WTC11 (cell line): Measurements from ENCODE around the gene CABLES1. TPM values are rescaled to one million over a fixed set of nuclear protein-coding genes. Genes with fewer than 3 reads are reported as not detected.

Experiments used
- ATAC-seq: fragments of 200-7000 bp; cut with Tn5 transposase; 2 replicates; pipeline ENCODE4 v1.10.0; 2021; ENCODE audit warnings: mild to moderate bottlenecking, moderate library complexity
- CTCF ChIA-PET: fragments of 300-600 bp; sonication (Branson Sonifier 250); formaldehyde crosslinking; loops from one replicate; lab custom pipeline; 2021; ENCODE audit warnings: antibody characterized with exemption; lab: Charles Lee
- POLR2A ChIA-PET: fragments of 350-600 bp; sonication (Branson Sonifier 250); formaldehyde crosslinking; loops from one replicate; lab custom pipeline; 2021; ENCODE audit warnings: antibody characterized with exemption; lab: Charles Lee
- DNase-seq: peaks from one replicate; pipeline ENCODE4 v3.0.0; 2021; ENCODE audit warnings: low spot score
- H3K27ac Mint-ChIP-seq: 2 replicates; pipeline ENCODE4 v1.8.0; 2021; ENCODE audit warnings: mixed read lengths
- H3K27me3 Mint-ChIP-seq: 2 replicates; pipeline ENCODE4 v1.8.0; 2021; ENCODE audit warnings: low read depth, mild to moderate bottlenecking, moderate library complexity, mixed read lengths
- H3K36me3 Mint-ChIP-seq: 2 replicates; pipeline ENCODE4 v1.8.0; 2021; ENCODE audit warnings: mixed read lengths
- H3K4me1 Mint-ChIP-seq: 2 replicates; pipeline ENCODE4 v1.8.0; 2022; ENCODE audit warnings: mixed read lengths
- H3K4me3 Mint-ChIP-seq: 2 replicates; pipeline ENCODE4 v1.8.0; 2021; ENCODE audit warnings: mild to moderate bottlenecking, moderate library complexity, mixed read lengths
- H3K9me3 Mint-ChIP-seq: 2 replicates; pipeline ENCODE4 v1.8.0; 2021; ENCODE audit warnings: mixed read lengths
- CBFB ChIP-seq: sonication (generic); formaldehyde crosslinking; IDR thresholded peaks from 2 replicates; pipeline ENCODE4 v1.8.1; 2022; ENCODE audit warnings: mild to moderate bottlenecking, low read depth, missing genetic modification reagents
- EMX1 ChIP-seq: fragments of 250-450 bp; sonication (Bioruptor Pico); IDR thresholded peaks from 2 replicates; pipeline ENCODE4 v1.8.0; 2021; ENCODE audit warnings: mild to moderate bottlenecking
- FOXK1 ChIP-seq: sonication (generic); formaldehyde crosslinking; IDR thresholded peaks from 2 replicates; pipeline ENCODE4 v1.8.0; 2022; ENCODE audit warnings: mild to moderate bottlenecking, moderate library complexity, missing genetic modification reagents
- JAZF1 ChIP-seq: fragments of 250-450 bp; sonication (Bioruptor Pico); IDR thresholded peaks from 2 replicates; pipeline ENCODE4 v1.9.0; 2021; ENCODE audit warnings: moderate library complexity, mild to moderate bottlenecking, inconsistent platforms
- MXD4 ChIP-seq: fragments of 250-450 bp; sonication (Bioruptor Pico); IDR thresholded peaks from 2 replicates; pipeline ENCODE4 v1.8.0; 2021; ENCODE audit warnings: mild to moderate bottlenecking, moderate library complexity, borderline replicate concordance
- MYBL2 ChIP-seq: sonication (generic); formaldehyde crosslinking; IDR thresholded peaks from 2 replicates; pipeline ENCODE4 v1.8.1; 2023; ENCODE audit warnings: mild to moderate bottlenecking, moderate library complexity, missing genetic modification reagents
- PRRX2 ChIP-seq: fragments of 250-450 bp; sonication (Bioruptor Pico); IDR thresholded peaks from 2 replicates; pipeline ENCODE4 v1.8.0; 2021; ENCODE audit warnings: mild to moderate bottlenecking
- SOX15 ChIP-seq: fragments of 250-450 bp; sonication (Bioruptor Pico); IDR thresholded peaks from 2 replicates; pipeline ENCODE4 v1.9.0; 2021; ENCODE audit warnings: mild to moderate bottlenecking
- TCF7 ChIP-seq: sonication (generic); formaldehyde crosslinking; IDR thresholded peaks from 2 replicates; pipeline ENCODE4 v1.8.0; 2022; ENCODE audit warnings: mild to moderate bottlenecking, low read depth, missing genetic modification reagents, moderate library complexity
- total RNA-seq: library from RNA; stranded (reverse); gene quantifications from 3 replicates; pipeline ENCODE4 v1.2.3, GENCODE V29; 2021
- TF ChIP-seq, protein P1 (sequence below): sonication (generic); formaldehyde crosslinking; IDR thresholded peaks from 2 replicates; pipeline ENCODE4 v1.8.0; 2022; ENCODE audit warnings: missing genetic modification reagents
- TF ChIP-seq, protein P2 (sequence below): fragments of 250-450 bp; sonication (Bioruptor Pico); IDR thresholded peaks from 2 replicates; pipeline ENCODE4 v1.8.0; 2021; ENCODE audit warnings: mild to moderate bottlenecking
- TF ChIP-seq, protein P3 (sequence below): sonication (generic); formaldehyde crosslinking; IDR thresholded peaks from 2 replicates; pipeline ENCODE4 v1.8.0; 2022; ENCODE audit warnings: mild to moderate bottlenecking, missing genetic modification reagents
- TF ChIP-seq, protein P4 (sequence below): sonication (generic); formaldehyde crosslinking; IDR thresholded peaks from 2 replicates; pipeline ENCODE4 v1.8.0; 2022; ENCODE audit warnings: mild to moderate bottlenecking, missing genetic modification reagents
- TF ChIP-seq, protein P5 (sequence below): sonication (generic); formaldehyde crosslinking; IDR thresholded peaks from 2 replicates; pipeline ENCODE4 v1.8.0; 2022; ENCODE audit warnings: mild to moderate bottlenecking, missing genetic modification reagents
- TF ChIP-seq, protein P6 (sequence below): sonication (generic); formaldehyde crosslinking; IDR thresholded peaks from 2 replicates; pipeline ENCODE4 v1.8.1; 2023; ENCODE audit warnings: mild to moderate bottlenecking, missing genetic modification reagents
- TF ChIP-seq, protein P7 (sequence below): sonication (generic); formaldehyde crosslinking; IDR thresholded peaks from 2 replicates; pipeline ENCODE4 v1.8.1; 2022; ENCODE audit warnings: mild to moderate bottlenecking, missing genetic modification reagents, moderate library complexity, borderline replicate concordance
- TF ChIP-seq, protein P8 (sequence below): sonication (generic); formaldehyde crosslinking; IDR thresholded peaks from 2 replicates; pipeline ENCODE4 v1.8.0; 2023; ENCODE audit warnings: missing genetic modification reagents
- TF ChIP-seq, protein P9 (sequence below): fragments of 250-450 bp; sonication (Bioruptor Pico); IDR thresholded peaks from 2 replicates; pipeline ENCODE4 v1.9.0; 2021; ENCODE audit warnings: mild to moderate bottlenecking, borderline replicate concordance

Gene CABLES1
- total RNA-seq, 1 experiment from 2014 or later, result 17.0 TPM

DNA sequence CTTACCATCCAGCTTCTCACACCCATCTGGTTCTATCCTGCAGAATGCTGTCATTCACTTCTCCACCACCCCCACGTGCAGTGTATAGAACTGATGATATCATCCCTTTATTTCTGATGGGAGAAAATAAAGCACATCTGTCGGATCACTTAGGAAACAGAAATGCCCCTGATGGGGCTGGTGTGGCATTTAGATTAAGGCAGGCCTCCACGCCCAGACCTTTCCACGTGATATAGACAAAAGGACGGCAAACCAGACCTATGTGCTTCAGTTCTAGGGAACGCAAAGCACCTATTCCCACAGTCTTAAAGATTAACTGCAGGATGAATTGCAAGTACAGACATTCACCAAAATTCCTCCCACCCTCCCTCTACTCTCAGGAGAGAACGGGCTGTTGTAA is 27.6 kb upstream of the CABLES1 start (continued):
- TF ChIP-seq, protein P1, sequence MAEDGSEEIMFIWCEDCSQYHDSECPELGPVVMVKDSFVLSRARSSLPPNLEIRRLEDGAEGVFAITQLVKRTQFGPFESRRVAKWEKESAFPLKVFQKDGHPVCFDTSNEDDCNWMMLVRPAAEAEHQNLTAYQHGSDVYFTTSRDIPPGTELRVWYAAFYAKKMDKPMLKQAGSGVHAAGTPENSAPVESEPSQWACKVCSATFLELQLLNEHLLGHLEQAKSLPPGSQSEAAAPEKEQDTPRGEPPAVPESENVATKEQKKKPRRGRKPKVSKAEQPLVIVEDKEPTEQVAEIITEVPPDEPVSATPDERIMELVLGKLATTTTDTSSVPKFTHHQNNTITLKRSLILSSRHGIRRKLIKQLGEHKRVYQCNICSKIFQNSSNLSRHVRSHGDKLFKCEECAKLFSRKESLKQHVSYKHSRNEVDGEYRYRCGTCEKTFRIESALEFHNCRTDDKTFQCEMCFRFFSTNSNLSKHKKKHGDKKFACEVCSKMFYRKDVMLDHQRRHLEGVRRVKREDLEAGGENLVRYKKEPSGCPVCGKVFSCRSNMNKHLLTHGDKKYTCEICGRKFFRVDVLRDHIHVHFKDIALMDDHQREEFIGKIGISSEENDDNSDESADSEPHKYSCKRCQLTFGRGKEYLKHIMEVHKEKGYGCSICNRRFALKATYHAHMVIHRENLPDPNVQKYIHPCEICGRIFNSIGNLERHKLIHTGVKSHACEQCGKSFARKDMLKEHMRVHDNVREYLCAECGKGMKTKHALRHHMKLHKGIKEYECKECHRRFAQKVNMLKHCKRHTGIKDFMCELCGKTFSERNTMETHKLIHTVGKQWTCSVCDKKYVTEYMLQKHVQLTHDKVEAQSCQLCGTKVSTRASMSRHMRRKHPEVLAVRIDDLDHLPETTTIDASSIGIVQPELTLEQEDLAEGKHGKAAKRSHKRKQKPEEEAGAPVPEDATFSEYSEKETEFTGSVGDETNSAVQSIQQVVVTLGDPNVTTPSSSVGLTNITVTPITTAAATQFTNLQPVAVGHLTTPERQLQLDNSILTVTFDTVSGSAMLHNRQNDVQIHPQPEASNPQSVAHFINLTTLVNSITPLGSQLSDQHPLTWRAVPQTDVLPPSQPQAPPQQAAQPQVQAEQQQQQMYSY (CRISPR knock-in tag), result no peak
- no peak for TF ChIP-seq SOX15 (CRISPR knock-in tag)
- no peak for TF ChIP-seq EMX1 (CRISPR knock-in tag)
- TF ChIP-seq, protein P2, sequence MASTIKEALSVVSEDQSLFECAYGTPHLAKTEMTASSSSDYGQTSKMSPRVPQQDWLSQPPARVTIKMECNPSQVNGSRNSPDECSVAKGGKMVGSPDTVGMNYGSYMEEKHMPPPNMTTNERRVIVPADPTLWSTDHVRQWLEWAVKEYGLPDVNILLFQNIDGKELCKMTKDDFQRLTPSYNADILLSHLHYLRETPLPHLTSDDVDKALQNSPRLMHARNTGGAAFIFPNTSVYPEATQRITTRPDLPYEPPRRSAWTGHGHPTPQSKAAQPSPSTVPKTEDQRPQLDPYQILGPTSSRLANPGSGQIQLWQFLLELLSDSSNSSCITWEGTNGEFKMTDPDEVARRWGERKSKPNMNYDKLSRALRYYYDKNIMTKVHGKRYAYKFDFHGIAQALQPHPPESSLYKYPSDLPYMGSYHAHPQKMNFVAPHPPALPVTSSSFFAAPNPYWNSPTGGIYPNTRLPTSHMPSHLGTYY (CRISPR knock-in tag), result no peak
- no peak for TF ChIP-seq TCF7 (CRISPR knock-in tag)
- TF ChIP-seq CBFB, result no peak
- TF ChIP-seq, protein P3, sequence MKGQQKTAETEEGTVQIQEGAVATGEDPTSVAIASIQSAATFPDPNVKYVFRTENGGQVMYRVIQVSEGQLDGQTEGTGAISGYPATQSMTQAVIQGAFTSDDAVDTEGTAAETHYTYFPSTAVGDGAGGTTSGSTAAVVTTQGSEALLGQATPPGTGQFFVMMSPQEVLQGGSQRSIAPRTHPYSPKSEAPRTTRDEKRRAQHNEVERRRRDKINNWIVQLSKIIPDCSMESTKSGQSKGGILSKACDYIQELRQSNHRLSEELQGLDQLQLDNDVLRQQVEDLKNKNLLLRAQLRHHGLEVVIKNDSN (CRISPR knock-in tag), result no peak
- TF ChIP-seq, protein P4, sequence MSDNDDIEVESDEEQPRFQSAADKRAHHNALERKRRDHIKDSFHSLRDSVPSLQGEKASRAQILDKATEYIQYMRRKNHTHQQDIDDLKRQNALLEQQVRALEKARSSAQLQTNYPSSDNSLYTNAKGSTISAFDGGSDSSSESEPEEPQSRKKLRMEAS (CRISPR knock-in tag), result no peak
- TF ChIP-seq FOXK1 (CRISPR knock-in tag), result no peak

DNA sequence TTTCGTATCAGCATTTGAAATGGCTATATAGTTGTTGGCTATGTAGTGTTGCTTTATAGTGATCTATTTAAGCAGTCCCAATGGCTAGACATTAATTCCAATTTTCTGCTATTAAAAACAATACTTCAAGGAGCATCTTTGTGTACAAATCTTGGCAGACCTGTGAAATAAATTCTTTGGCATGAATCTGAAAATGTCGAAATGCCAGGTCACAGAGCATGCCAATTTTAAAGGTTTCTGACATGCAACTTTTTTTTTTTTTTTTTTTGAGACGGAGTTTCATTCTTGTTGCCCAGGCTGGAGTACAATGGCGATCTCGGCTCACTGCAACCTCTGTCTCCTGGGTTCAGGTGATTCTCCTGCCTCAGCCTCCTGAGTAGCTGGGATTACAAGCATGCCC is 26.8 kb upstream of the CABLES1 start:
- Mint-ChIP-seq H3K36me3 (no peaks in the 10 kb centered on the region), H3K4me3 (no peak overlapping the region), H3K27me3 (peaks cover 10% of the 10 kb centered on the region), H3K4me1 (peaks cover 15% of the 10 kb centered on the region; the same call in 1 of the 2 replicates), H3K27ac (no peak overlapping the region), H3K9me3 (peaks cover 5% of the 10 kb centered on the region)
- DNase-seq, result no peak
- ATAC-seq, result no peak
- POLR2A ChIA-PET, result interaction anchor here (0.7 kb wide), 1 partner anchor 25 kb away, joined by 5 read pairs; no protein-coding TSS in a partner anchor
- CTCF ChIA-PET, result no interaction called here
- TF ChIP-seq, protein P5, sequence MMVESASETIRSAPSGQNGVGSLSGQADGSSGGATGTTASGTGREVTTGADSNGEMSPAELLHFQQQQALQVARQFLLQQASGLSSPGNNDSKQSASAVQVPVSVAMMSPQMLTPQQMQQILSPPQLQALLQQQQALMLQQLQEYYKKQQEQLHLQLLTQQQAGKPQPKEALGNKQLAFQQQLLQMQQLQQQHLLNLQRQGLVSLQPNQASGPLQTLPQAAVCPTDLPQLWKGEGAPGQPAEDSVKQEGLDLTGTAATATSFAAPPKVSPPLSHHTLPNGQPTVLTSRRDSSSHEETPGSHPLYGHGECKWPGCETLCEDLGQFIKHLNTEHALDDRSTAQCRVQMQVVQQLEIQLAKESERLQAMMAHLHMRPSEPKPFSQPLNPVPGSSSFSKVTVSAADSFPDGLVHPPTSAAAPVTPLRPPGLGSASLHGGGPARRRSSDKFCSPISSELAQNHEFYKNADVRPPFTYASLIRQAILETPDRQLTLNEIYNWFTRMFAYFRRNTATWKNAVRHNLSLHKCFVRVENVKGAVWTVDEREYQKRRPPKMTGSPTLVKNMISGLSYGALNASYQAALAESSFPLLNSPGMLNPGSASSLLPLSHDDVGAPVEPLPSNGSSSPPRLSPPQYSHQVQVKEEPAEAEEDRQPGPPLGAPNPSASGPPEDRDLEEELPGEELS (CRISPR knock-in tag), result no peak
- TF ChIP-seq, protein P6, sequence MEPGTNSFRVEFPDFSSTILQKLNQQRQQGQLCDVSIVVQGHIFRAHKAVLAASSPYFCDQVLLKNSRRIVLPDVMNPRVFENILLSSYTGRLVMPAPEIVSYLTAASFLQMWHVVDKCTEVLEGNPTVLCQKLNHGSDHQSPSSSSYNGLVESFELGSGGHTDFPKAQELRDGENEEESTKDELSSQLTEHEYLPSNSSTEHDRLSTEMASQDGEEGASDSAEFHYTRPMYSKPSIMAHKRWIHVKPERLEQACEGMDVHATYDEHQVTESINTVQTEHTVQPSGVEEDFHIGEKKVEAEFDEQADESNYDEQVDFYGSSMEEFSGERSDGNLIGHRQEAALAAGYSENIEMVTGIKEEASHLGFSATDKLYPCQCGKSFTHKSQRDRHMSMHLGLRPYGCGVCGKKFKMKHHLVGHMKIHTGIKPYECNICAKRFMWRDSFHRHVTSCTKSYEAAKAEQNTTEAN (CRISPR knock-in tag), result no peak
- TF ChIP-seq, protein P7, sequence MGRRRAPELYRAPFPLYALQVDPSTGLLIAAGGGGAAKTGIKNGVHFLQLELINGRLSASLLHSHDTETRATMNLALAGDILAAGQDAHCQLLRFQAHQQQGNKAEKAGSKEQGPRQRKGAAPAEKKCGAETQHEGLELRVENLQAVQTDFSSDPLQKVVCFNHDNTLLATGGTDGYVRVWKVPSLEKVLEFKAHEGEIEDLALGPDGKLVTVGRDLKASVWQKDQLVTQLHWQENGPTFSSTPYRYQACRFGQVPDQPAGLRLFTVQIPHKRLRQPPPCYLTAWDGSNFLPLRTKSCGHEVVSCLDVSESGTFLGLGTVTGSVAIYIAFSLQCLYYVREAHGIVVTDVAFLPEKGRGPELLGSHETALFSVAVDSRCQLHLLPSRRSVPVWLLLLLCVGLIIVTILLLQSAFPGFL (CRISPR knock-in tag), result no peak
- TF ChIP-seq PRRX2 (no peak), MXD4 (no peak), JAZF1 (CRISPR knock-in tag) (no peak), MYBL2 (no peak)
- TF ChIP-seq, protein P8, sequence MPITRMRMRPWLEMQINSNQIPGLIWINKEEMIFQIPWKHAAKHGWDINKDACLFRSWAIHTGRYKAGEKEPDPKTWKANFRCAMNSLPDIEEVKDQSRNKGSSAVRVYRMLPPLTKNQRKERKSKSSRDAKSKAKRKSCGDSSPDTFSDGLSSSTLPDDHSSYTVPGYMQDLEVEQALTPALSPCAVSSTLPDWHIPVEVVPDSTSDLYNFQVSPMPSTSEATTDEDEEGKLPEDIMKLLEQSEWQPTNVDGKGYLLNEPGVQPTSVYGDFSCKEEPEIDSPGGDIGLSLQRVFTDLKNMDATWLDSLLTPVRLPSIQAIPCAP (CRISPR knock-in tag), result no peak
- TF ChIP-seq, protein P9, sequence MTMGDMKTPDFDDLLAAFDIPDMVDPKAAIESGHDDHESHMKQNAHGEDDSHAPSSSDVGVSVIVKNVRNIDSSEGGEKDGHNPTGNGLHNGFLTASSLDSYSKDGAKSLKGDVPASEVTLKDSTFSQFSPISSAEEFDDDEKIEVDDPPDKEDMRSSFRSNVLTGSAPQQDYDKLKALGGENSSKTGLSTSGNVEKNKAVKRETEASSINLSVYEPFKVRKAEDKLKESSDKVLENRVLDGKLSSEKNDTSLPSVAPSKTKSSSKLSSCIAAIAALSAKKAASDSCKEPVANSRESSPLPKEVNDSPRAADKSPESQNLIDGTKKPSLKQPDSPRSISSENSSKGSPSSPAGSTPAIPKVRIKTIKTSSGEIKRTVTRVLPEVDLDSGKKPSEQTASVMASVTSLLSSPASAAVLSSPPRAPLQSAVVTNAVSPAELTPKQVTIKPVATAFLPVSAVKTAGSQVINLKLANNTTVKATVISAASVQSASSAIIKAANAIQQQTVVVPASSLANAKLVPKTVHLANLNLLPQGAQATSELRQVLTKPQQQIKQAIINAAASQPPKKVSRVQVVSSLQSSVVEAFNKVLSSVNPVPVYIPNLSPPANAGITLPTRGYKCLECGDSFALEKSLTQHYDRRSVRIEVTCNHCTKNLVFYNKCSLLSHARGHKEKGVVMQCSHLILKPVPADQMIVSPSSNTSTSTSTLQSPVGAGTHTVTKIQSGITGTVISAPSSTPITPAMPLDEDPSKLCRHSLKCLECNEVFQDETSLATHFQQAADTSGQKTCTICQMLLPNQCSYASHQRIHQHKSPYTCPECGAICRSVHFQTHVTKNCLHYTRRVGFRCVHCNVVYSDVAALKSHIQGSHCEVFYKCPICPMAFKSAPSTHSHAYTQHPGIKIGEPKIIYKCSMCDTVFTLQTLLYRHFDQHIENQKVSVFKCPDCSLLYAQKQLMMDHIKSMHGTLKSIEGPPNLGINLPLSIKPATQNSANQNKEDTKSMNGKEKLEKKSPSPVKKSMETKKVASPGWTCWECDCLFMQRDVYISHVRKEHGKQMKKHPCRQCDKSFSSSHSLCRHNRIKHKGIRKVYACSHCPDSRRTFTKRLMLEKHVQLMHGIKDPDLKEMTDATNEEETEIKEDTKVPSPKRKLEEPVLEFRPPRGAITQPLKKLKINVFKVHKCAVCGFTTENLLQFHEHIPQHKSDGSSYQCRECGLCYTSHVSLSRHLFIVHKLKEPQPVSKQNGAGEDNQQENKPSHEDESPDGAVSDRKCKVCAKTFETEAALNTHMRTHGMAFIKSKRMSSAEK (CRISPR knock-in tag), result no peak
